PC-3 (cell line): ENCODE results near the gene PTEN.

Experiments
- EZH2 ChIP-seq: fragments of 300-600 bp; sonication (generic); IDR thresholded peaks from one replicate; pipeline ENCODE4 v1.6.1; 2017; ENCODE audit warnings: antibody characterized with exemption, mild to moderate bottlenecking, low read length; ENCODE audit not compliant: unreplicated experiment
- EZH2phosphoT487 ChIP-seq: fragments of 300-600 bp; sonication (generic); IDR thresholded peaks from 2 replicates; pipeline ENCODE4 v1.6.1; 2018; ENCODE audit warnings: mild to moderate bottlenecking, antibody characterized with exemption, low read length, borderline replicate concordance
- TF ChIP-seq, protein P1 (sequence below): fragments of 300-600 bp; sonication (generic); conservative IDR thresholded peaks from 2 replicates; pipeline ENCODE4 v1.5.1; 2017; ENCODE audit warnings: antibody characterized with exemption, low read depth, mild to moderate bottlenecking, low read length

GRCh38 chr10:87826653-87827052, 36.8 kb upstream of the PTEN start:
- TF ChIP-seq, protein P1, sequence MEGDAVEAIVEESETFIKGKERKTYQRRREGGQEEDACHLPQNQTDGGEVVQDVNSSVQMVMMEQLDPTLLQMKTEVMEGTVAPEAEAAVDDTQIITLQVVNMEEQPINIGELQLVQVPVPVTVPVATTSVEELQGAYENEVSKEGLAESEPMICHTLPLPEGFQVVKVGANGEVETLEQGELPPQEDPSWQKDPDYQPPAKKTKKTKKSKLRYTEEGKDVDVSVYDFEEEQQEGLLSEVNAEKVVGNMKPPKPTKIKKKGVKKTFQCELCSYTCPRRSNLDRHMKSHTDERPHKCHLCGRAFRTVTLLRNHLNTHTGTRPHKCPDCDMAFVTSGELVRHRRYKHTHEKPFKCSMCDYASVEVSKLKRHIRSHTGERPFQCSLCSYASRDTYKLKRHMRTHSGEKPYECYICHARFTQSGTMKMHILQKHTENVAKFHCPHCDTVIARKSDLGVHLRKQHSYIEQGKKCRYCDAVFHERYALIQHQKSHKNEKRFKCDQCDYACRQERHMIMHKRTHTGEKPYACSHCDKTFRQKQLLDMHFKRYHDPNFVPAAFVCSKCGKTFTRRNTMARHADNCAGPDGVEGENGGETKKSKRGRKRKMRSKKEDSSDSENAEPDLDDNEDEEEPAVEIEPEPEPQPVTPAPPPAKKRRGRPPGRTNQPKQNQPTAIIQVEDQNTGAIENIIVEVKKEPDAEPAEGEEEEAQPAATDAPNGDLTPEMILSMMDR = no peak
- TF ChIP-seq EZH2 = no peak
- no peak for TF ChIP-seq EZH2phosphoT487
